Stimulated activated CD8-positive, alpha-beta memory T cell treated with anti-CD3 and anti-CD28 coated beads, Interleukin-4, amount 100 ng/mL, for 1 hour (primary cell): ENCODE measurements around the gene NLRX1.
A peak's percentile ranks its signal among the peaks of the same experiment; 100 is the strongest.
"Not testable (repeated sequence)": the region's sequence is repeated elsewhere in the genome, so short reads cannot be mapped to it uniquely, and the experiment has no call there.

Experiments
- DNase-seq, 2 donors: peaks; one replicate each; pipeline ENCODE4 v3.0.0-alpha.2; 2020; ENCODE audit warnings: low read depth in 2 of 2, low spot score in 1 of 2

NLRX1 gene

DNA sequence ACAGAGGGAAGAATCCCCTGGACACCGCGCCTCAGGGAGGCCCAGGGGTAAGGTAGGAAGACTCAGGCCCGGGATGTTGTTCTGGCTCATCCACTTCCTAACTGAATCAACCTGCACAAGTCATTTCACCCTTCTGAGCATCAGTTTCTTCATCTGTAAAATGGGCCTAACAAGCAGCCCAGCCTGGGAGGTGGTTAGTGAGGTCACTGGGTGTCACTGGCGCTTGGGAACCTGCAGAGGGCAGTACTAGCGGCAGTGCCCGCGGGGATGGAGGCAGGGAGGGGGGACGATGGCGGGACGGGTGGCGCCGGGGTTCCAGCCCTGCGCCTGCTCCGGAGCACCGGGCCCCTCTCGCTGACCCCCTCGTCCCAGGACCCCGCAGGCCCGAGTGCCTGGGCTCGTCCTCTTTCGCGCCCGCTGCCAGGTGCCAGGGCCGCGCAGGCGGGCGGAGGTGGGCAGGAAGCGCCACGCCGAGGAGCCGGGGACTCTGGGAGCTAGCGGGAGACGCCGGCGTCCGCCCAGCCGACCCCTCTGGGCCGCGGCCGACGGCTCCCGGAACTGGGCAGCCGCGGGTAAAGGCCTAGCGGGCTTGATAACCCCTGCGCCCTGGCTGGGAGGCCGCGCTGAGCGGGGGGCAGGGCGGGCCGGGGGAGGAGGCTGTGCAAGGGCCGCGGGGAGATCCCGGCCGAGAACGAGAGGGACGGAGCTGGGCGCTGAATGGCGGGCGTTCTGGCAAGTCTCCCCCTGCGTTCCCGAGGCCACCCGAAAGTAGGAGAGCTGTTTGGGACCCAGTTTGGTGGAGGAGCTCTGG lies at the start of gene NLRX1:
TSS of gene NLRX1 (plus strand) at position 255 of the 811 bp plus-strand sequence. CDS start 2,679 bp downstream, outside the sequence.
- DNase-seq, result peak; percentile 47 to 68

DNA sequence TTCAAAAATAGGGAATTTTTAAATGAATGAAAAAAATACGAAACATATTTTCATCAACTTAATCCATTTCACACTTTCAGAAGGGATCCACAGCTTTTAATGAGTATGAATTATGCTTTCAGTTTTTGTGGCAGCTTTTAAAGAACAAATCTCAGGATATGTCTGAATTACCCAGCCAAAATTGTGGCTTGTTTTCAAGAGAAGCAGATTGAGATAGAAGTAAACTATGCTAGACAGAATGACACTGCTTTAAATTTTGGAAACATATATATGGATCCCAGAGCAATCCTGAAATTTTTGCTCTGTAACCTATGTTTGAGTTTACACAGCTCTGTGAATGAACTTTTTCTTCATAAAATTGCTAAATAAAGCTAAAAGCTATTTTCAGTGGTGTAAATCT lies 49.6 kb upstream of the NLRX1 start:
- DNase-seq, result no peak

GRCh38 chr11:119120639-119121007 lies 47.9 kb upstream of the NLRX1 start:
- no peak for DNase-seq

- peak; percentile 99 to 100 for DNase-seq
Observed at GRCh38 chr11:119121008-119121810, 47.3 kb upstream of the NLRX1 start, which contains the start of gene HINFP. Gene HINFP (plus strand): TSS chr11:119121580. CDS start chr11:119126945, 5,365 bp downstream.

- no peak for DNase-seq
Observed at GRCh38 chr11:119121811-119122124, 46.8 kb upstream of the NLRX1 start.

GRCh38 chr11:119125821-119126220 lies 42.7 kb upstream of the NLRX1 start:
- DNase-seq, result no peak

GRCh38 chr11:119126675-119127268 lies 41.8 kb upstream of the NLRX1 start:
- no peak for DNase-seq

- DNase-seq, result no peak
Observed at GRCh38 chr11:119130662-119131061, 37.9 kb upstream of the NLRX1 start.

DNA sequence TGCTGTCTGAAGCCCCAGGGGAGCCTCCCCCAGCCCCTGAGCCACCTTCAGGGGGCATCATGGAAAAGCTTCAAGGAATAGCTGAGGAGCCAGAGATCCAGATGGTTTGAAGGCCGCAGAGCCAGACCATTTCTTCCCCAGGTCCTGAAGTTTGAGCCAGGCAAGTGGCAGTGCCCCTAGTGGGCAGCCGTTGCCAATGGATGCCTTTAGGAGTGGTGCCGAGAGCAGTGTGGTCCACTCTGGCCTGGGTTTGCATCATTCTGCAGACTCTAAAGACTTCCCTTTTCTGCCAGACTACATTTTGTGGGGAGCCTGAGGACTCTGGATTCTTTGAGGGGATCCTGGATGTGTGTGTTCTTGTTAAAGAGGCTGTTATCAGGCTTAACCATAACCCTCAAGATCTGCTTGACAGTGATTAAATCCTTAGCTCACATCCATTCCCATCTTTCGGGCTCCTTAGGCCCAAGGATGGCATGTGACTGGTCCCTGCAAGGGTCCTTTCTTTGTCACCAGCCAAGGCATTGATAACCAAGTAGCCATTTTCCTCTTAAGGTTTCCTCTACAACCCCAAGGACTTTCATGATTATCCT lies 34.0 kb upstream of the NLRX1 start:
- DNase-seq, result no peak

- DNase-seq, result not testable (repeated sequence)
Observed at GRCh38 chr11:119139276-119139675, 29.2 kb upstream of the NLRX1 start.

DNA sequence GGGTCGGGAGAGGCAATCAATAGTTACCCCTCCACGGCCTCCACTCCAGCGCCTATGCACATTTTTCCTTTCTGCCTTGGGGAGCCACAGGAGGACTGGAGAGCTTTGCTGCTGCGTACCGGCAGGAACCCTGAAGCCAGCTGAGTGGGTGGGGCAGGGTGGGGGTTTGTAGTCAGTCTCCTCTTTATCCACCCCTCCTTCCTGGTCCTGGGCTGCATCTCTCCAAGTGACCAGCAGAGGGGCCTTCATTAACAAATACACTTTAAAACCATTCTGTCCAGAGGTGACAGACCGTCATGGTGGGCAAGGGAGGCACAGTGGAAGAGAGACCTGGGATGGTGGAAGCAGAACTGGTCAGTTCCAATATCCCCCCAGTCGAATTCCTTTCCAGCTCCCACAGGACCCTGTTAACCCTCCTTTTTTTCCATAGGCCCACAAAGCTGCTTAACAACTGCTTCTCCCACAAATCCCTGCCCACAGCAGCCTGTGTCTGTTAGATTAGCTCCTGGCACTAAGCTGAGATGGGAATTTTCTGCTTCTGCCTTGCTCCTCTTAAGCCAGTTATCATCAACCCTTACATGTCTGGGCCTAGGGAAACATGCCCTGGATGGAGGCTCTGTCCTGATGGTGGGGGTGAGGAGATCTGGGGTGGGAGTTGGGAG lies 23.6 kb upstream of the NLRX1 start:
- no peak for DNase-seq

- no peak for DNase-seq
Observed at GRCh38 chr11:119145551-119145950, 23.0 kb upstream of the NLRX1 start.

GRCh38 chr11:119147604-119148333 lies 20.8 kb upstream of the NLRX1 start:
- no peak for DNase-seq

- DNase-seq, result no peak
Observed at GRCh38 chr11:119148720-119149017, 19.9 kb upstream of the NLRX1 start.

- no peak for DNase-seq
Observed at GRCh38 chr11:119149018-119149785, 19.3 kb upstream of the NLRX1 start, which contains the start of gene ABCG4. Gene ABCG4 (plus strand): TSS chr11:119149052. CDS start chr11:119149966, 914 bp downstream.

- no peak for DNase-seq
Observed at GRCh38 chr11:119149786-119150275, 18.7 kb upstream of the NLRX1 start.

DNA sequence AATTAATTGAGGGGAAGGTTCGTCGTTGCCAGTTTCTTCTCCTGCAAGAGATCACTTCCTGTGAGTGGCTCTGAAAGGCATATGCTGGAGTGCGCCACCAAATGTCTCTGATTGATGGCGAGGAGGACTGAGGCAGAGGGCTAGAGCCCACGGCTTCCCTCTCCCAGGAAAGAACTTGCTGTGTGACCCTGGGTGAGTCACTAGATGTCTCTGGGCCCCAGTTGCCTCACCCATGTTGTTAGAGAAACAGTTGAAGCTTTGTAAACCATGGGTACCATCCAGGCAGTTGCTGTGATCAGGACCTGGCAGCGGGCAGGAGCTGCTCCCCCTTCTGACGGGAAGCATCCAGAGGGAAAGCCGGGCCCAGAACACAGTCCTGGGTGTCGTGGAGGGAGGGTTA lies 16.5 kb upstream of the NLRX1 start:
- no peak for DNase-seq

DNA sequence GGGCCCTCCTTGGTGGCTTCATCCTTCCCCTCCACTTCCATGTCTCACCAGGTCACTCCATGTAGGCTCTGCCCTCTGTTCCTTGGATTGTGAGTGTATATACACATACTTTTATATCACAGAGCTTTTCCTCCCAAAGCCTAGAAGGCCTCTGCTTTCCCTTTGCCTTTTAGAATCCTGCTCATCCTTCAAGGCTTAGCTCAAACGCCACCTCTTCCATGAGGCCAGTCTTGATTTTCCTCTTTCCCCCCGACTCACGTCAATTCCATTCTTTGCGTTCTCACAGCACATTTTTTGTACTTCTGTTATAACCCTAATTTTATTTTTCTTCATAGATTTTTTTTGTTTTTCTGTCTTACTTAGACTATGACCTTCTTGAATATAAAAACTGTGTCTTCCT lies 15.9 kb upstream of the NLRX1 start:
- no peak for DNase-seq

DNA sequence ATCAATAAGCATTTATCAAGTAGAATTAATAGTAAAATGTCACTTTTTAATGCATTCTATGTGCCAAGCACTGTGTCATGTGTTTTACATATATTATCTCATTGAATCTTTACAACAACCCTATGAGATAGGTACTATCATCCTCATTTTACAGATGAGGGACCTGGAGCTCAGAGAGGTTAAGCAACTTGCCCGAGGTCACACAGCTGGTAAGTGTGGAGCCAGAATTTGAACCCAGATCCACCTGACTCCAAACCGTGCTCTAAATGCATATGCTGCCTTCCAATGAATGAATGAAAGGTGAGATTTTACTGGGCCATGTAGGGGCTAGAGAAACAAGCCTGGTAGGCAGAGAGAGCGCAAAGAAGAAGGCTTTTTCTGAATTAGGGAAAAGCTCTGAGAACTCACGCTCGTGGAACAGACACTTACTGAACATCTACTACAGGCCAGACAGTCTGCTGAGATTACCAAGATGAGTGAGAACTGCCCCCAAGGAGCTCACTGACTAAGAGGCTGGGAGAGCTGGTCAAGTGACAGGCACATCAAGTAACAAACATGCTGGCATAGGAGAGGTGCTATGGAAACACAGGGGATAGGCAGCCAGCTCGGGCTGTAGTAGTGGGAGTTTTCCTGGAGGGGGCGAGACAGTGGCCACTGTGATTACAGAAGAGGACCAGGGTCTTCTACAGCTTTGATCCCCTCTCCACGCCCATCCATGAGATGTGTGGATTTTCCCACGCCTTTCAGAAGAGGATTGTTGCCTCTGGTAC lies 15.3 kb upstream of the NLRX1 start:
- no peak for DNase-seq
